GM23338 (cell line): ENCODE results near the gene PIP4K2B. TPM values are rescaled to one million over a fixed set of nuclear protein-coding genes. Genes with fewer than 3 reads are reported as not detected.

Experiments used
- ATAC-seq: fragments of 200-7000 bp; cut with Tn5 transposase; 3 replicates; pipeline ENCODE4 v1.9.1; 2020
- DNase-seq: peaks from one replicate; pipeline ENCODE4 v3.0.0-alpha.2; 2015; ENCODE audit warnings: low spot score
- H2AFZ ChIP-seq: fragments of 200-600 bp; sonication (generic); 2 replicates; pipeline ENCODE4 v1.8.0; 2016; ENCODE audit warnings: antibody characterized with exemption, mild to moderate bottlenecking, moderate library complexity
- H3F3A ChIP-seq: fragments of 200-600 bp; sonication (generic); replicated peaks from 2 replicates; pipeline ENCODE4 v1.8.0; 2017; ENCODE audit warnings: antibody characterized with exemption, mixed run types, low read depth
- H3K27ac ChIP-seq: fragments of 200-600 bp; sonication (generic); 2 replicates; pipeline ENCODE4 v1.6.1; 2016; ENCODE audit warnings: low read depth
- H3K27me3 ChIP-seq: fragments of 200-600 bp; sonication (generic); 2 replicates; pipeline ENCODE4 v1.8.0; 2016; ENCODE audit warnings: mild to moderate bottlenecking, mixed run types, moderate library complexity; ENCODE audit not compliant: insufficient read depth
- H3K36me3 ChIP-seq: fragments of 200-600 bp; sonication (generic); 2 replicates; pipeline ENCODE4 v1.8.0; 2016; ENCODE audit warnings: mild to moderate bottlenecking; ENCODE audit not compliant: insufficient read depth
- H3K4me1 ChIP-seq: fragments of 200-600 bp; sonication (generic); 2 replicates; pipeline ENCODE4 v1.8.0; 2016; ENCODE audit warnings: mild to moderate bottlenecking, moderate library complexity; ENCODE audit not compliant: insufficient read depth
- H3K4me2 ChIP-seq: fragments of 200-600 bp; sonication (generic); 2 replicates; pipeline ENCODE4 v1.7.1; 2017; ENCODE audit warnings: mixed run types
- H3K4me3 ChIP-seq: fragments of 200-600 bp; sonication (generic); 2 replicates; pipeline ENCODE4 v1.6.1; 2016; ENCODE audit warnings: mixed run types
- H3K79me2 ChIP-seq: fragments of 200-600 bp; sonication (generic); replicated peaks from 2 replicates; pipeline ENCODE4 v1.8.0; 2017; ENCODE audit warnings: mild to moderate bottlenecking; ENCODE audit not compliant: insufficient read depth
- H3K9me2 ChIP-seq: fragments of 200-600 bp; sonication (generic); 2 replicates; pipeline ENCODE4 v1.8.0; 2017; ENCODE audit not compliant: insufficient read depth
- H4K20me1 ChIP-seq: fragments of 200-600 bp; sonication (generic); replicated peaks from 2 replicates; pipeline ENCODE4 v1.8.0; 2017; ENCODE audit warnings: mild to moderate bottlenecking; ENCODE audit not compliant: insufficient read depth
- H3K27ac Mint-ChIP-seq: 2 replicates; pipeline ENCODE4 v1.8.0; 2020; ENCODE audit warnings: inconsistent platforms, mild to moderate bottlenecking, moderate library complexity, mixed read lengths
- H3K27me3 Mint-ChIP-seq: 3 replicates; pipeline ENCODE4 v1.8.0; 2022; ENCODE audit warnings: low read depth, mild to moderate bottlenecking, moderate library complexity, mixed read lengths, inconsistent platforms; ENCODE audit not compliant: insufficient read depth, poor library complexity
- H3K36me3 Mint-ChIP-seq: 3 replicates; pipeline ENCODE4 v1.8.0; 2021; ENCODE audit warnings: low read depth, mild to moderate bottlenecking, inconsistent platforms, moderate library complexity, mixed read lengths
- H3K4me1 Mint-ChIP-seq: 3 replicates; pipeline ENCODE4 v1.8.0; 2020; ENCODE audit warnings: mild to moderate bottlenecking, inconsistent platforms, mixed read lengths
- H3K4me3 Mint-ChIP-seq: 3 replicates; pipeline ENCODE4 v1.8.0; 2021; ENCODE audit warnings: moderate library complexity, mild to moderate bottlenecking, inconsistent platforms, mixed read lengths
- H3K9me3 Mint-ChIP-seq: 3 replicates; pipeline ENCODE4 v1.8.0; 2020; ENCODE audit warnings: moderate library complexity, mild to moderate bottlenecking, inconsistent platforms, mixed read lengths
- CTCF ChIP-seq, 2 experiments: fragments of 200-600 bp in 1 of 2; sonication (generic) in 1 of 2; conservative IDR thresholded peaks; 2 replicates each; pipeline versions ENCODE4 v1.5.1 to v1.6.1; 2016 to 2017; ENCODE audit warnings: antibody characterized with exemption in 2 of 2, low read depth in 2 of 2, mild to moderate bottlenecking in 2 of 2, moderate library complexity in 1 of 2
- EZH2 ChIP-seq: fragments of 200-600 bp; sonication (generic); IDR thresholded peaks from one replicate; pipeline ENCODE4 v1.8.0; 2017; ENCODE audit warnings: antibody characterized with exemption, mild to moderate bottlenecking, low read depth; ENCODE audit not compliant: unreplicated experiment
- EZH2phosphoT487 ChIP-seq: fragments of 200-600 bp; sonication (generic); IDR thresholded peaks from one replicate; pipeline ENCODE4 v1.8.1; 2018; ENCODE audit warnings: antibody characterized with exemption; ENCODE audit not compliant: unreplicated experiment
- JUNB ChIP-seq: IDR thresholded peaks from one replicate; pipeline ENCODE4 v1.6.1; 2016; ENCODE audit warnings: antibody characterized with exemption; ENCODE audit not compliant: unreplicated experiment
- NANOG ChIP-seq: IDR thresholded peaks from 2 replicates; pipeline ENCODE4 v1.6.1; 2016; ENCODE audit warnings: antibody characterized with exemption, borderline replicate concordance
- POLR2AphosphoS5 ChIP-seq: IDR thresholded peaks from 2 replicates; pipeline ENCODE4 v1.6.1; 2016; ENCODE audit warnings: antibody characterized with exemption, low read depth
- STAT1 ChIP-seq: IDR thresholded peaks from one replicate; pipeline ENCODE4 v1.6.1; 2016; ENCODE audit warnings: antibody characterized with exemption; ENCODE audit not compliant: unreplicated experiment
- ZNF114 ChIP-seq: fragments of 250-450 bp; sonication (Bioruptor Pico); IDR thresholded peaks from 2 replicates; pipeline ENCODE4 v1.5.0; 2020; ENCODE audit warnings: mild to moderate bottlenecking, moderate library complexity
- ZNF331 ChIP-seq: fragments of 250-450 bp; sonication (Bioruptor Pico); IDR thresholded peaks from 2 replicates; pipeline ENCODE4 v1.5.0; 2020; ENCODE audit warnings: low read depth, mild to moderate bottlenecking, moderate library complexity
- ZNF462 ChIP-seq: fragments of 250-450 bp; sonication (Bioruptor Pico); IDR thresholded peaks from 2 replicates; pipeline ENCODE4 v1.5.0; 2020; ENCODE audit warnings: mild to moderate bottlenecking, moderate library complexity
- polyA plus RNA-seq: library from polyadenylated mRNA; unstranded; fragments of >200 nt; fragmentation: Nextera tagmentation; extraction: Ambion mirVana; gene quantifications from 2 replicates; pipeline ENCODE4 v1.2.1, GENCODE V29; 2016
- total RNA-seq: library from RNA; depleted of rRNA; stranded (reverse); fragments of >200 nt; shearing (Covaris generic); gene quantifications from 2 replicates; pipeline ENCODE4 v1.2.3, GENCODE V29; 2014
- TF ChIP-seq, protein P1 (sequence below): IDR thresholded peaks from 2 replicates; pipeline ENCODE4 v1.6.1; 2016; ENCODE audit warnings: antibody characterized with exemption
- TF ChIP-seq, protein P2 (sequence below): IDR thresholded peaks from one replicate; pipeline ENCODE4 v1.6.1; 2018; ENCODE audit warnings: antibody characterized with exemption; ENCODE audit not compliant: unreplicated experiment

Gene PIP4K2B
- total and polyA plus RNA-seq, 2 experiments from 2014 or later = 9.5 to 43.4 TPM

DNA sequence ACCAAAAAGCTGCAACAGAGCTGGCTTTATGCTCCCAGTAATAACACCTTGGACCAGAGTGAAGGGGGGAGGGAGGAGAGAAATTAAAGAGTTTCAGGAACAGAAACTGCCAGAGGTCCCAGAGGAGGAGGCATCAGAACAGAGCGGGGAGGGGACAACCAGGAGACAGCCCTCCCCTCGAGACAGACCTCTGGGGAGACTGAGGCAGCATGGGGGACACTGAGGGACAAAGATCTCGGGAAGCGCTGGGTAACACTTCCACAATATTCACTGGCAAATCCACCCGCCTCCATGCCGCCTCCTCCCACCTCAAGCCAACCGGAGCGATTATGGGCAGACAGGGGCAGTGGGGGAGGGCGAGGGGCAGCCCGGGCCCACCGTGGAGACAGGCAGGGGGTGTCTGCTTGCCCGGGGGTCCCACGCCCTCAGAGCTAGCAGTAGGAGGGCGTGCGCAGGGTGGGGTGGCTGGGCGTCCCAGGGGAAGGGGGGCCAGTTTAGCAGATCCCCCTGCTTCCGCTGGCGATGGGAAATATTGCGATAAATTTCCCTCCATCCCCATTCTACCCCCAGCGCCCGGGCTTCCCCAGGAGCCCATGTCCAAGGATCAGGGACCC lies 52.4 kb downstream of the PIP4K2B start:
- no peaks in the 10 kb centered on the region for H3K36me3 ChIP-seq
- Mint-ChIP-seq H3K9me3 (peaks cover 5% of the 10 kb centered on the region), H3K27me3 (peaks cover 46% of the 10 kb centered on the region), H3K36me3 (peaks cover 15% of the 10 kb centered on the region), H3K27ac (peak overlapping the region; percentile 22; the same call in 1 of the 2 replicates), H3K4me1 (peaks cover 51% of the 10 kb centered on the region), H3K4me3 (peak overlapping the region; percentile 97)
- TF ChIP-seq JUNB = no peak
- no peak for TF ChIP-seq CTCF (conservative IDR thresholded peaks at IDR 0.05; ENCODE audit: low read depth in 2 of 2)
- no peak for TF ChIP-seq NANOG
- no peak for TF ChIP-seq STAT1
- TF ChIP-seq ZNF114 = no peak
- TF ChIP-seq EZH2 = no peak
- no peak for TF ChIP-seq POLR2AphosphoS5
- TF ChIP-seq ZNF462 (CRISPR knock-in tag) = no peak
- TF ChIP-seq, protein P1, sequence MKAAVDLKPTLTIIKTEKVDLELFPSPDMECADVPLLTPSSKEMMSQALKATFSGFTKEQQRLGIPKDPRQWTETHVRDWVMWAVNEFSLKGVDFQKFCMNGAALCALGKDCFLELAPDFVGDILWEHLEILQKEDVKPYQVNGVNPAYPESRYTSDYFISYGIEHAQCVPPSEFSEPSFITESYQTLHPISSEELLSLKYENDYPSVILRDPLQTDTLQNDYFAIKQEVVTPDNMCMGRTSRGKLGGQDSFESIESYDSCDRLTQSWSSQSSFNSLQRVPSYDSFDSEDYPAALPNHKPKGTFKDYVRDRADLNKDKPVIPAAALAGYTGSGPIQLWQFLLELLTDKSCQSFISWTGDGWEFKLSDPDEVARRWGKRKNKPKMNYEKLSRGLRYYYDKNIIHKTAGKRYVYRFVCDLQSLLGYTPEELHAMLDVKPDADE = no peak
- TF ChIP-seq EZH2phosphoT487 = no peak
- TF ChIP-seq, protein P2, sequence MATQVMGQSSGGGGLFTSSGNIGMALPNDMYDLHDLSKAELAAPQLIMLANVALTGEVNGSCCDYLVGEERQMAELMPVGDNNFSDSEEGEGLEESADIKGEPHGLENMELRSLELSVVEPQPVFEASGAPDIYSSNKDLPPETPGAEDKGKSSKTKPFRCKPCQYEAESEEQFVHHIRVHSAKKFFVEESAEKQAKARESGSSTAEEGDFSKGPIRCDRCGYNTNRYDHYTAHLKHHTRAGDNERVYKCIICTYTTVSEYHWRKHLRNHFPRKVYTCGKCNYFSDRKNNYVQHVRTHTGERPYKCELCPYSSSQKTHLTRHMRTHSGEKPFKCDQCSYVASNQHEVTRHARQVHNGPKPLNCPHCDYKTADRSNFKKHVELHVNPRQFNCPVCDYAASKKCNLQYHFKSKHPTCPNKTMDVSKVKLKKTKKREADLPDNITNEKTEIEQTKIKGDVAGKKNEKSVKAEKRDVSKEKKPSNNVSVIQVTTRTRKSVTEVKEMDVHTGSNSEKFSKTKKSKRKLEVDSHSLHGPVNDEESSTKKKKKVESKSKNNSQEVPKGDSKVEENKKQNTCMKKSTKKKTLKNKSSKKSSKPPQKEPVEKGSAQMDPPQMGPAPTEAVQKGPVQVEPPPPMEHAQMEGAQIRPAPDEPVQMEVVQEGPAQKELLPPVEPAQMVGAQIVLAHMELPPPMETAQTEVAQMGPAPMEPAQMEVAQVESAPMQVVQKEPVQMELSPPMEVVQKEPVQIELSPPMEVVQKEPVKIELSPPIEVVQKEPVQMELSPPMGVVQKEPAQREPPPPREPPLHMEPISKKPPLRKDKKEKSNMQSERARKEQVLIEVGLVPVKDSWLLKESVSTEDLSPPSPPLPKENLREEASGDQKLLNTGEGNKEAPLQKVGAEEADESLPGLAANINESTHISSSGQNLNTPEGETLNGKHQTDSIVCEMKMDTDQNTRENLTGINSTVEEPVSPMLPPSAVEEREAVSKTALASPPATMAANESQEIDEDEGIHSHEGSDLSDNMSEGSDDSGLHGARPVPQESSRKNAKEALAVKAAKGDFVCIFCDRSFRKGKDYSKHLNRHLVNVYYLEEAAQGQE = no peak
- no peak for TF ChIP-seq ZNF331
- no peak overlapping the region for H2AFZ ChIP-seq
- no peaks in the 10 kb centered on the region for H3K9me2 ChIP-seq
- H3F3A ChIP-seq = peaks cover 3% of the 10 kb centered on the region; the same call in 1 of the 2 replicates
- H3K4me2 ChIP-seq = peak overlapping the region; percentile 84
- ATAC-seq (no peak), DNase-seq (no peak)
- peaks cover 60% of the 10 kb centered on the region for H3K79me2 ChIP-seq
- H3K27ac ChIP-seq = peak overlapping the region; percentile 56; the same call in 1 of the 2 replicates
- peak overlapping the region; percentile 99 for H3K4me3 ChIP-seq
- H4K20me1 ChIP-seq = peaks cover 41% of the 10 kb centered on the region
- H3K4me1 ChIP-seq = peaks cover 50% of the 10 kb centered on the region
- H3K27me3 ChIP-seq = peaks cover 16% of the 10 kb centered on the region
